GM21717 (cell line): ENCODE results near the gene THADA.
"Not testable (repeated sequence)": the region's sequence is repeated elsewhere in the genome, so short reads cannot be mapped to it uniquely, and the experiment has no call there.

ENCODE experiments used
- ATAC-seq: cut with Tn5 transposase; IDR thresholded peaks from one replicate; pipeline ENCODE4 v1.9.1; 2021; ENCODE audit warnings: mild to moderate bottlenecking, moderate library complexity; ENCODE audit not compliant: unreplicated experiment

Gene THADA

GRCh38 chr2:43600596-43600995, 4.8 kb upstream of the THADA start:
- ATAC-seq = not testable (repeated sequence)

GRCh38 chr2:43594875-43595274, 963 bp downstream of the THADA start:
- no peak for ATAC-seq

- no peak for ATAC-seq
These were observed 2.6 kb downstream of the THADA start for GRCh38 chr2:43593254-43593653.

- no peak for ATAC-seq
These were observed 3.4 kb downstream of the THADA start for GRCh38 chr2:43592443-43592842.

- no peak for ATAC-seq
These were observed 10.1 kb downstream of the THADA start for GRCh38 chr2:43585708-43586107.

GRCh38 chr2:43579275-43579981, 16.4 kb downstream of the THADA start:
- ATAC-seq = no peak

GRCh38 chr2:43576981-43577892, 18.6 kb downstream of the THADA start:
- ATAC-seq = no peak

- ATAC-seq = no peak
These were observed 23.6 kb downstream of the THADA start for GRCh38 chr2:43572244-43572643.

- no peak for ATAC-seq
These were observed 25.9 kb downstream of the THADA start for GRCh38 chr2:43569921-43570320.

- ATAC-seq = no peak
These were observed 27.6 kb downstream of the THADA start for GRCh38 chr2:43568228-43568627.

- ATAC-seq = no peak
These were observed 29.4 kb downstream of the THADA start for GRCh38 chr2:43566461-43566729.

- ATAC-seq = no peak
These were observed 32.2 kb downstream of the THADA start for GRCh38 chr2:43563679-43564078.

GRCh38 chr2:43560231-43560547, 35.6 kb downstream of the THADA start:
- ATAC-seq = no peak

GRCh38 chr2:43559391-43560230, 36.2 kb downstream of the THADA start:
- peak; percentile 75 for ATAC-seq

GRCh38 chr2:43557196-43557595, 38.6 kb downstream of the THADA start:
- ATAC-seq = no peak

GRCh38 chr2:43556256-43556655, 39.6 kb downstream of the THADA start:
- no peak for ATAC-seq

- no peak for ATAC-seq
These were observed 42.4 kb downstream of the THADA start for GRCh38 chr2:43553341-43553855.

- ATAC-seq = no peak
These were observed 43.8 kb downstream of the THADA start for GRCh38 chr2:43551990-43552389.

- ATAC-seq = not testable (repeated sequence)
These were observed 47.5 kb downstream of the THADA start for GRCh38 chr2:43548381-43548780.

- no peak for ATAC-seq
These were observed 53.4 kb downstream of the THADA start for GRCh38 chr2:43542285-43542933.

- ATAC-seq = no peak
These were observed 54.7 kb downstream of the THADA start for GRCh38 chr2:43541165-43541564.
